ENCODE measurements around the gene STRN3.

DNA sequence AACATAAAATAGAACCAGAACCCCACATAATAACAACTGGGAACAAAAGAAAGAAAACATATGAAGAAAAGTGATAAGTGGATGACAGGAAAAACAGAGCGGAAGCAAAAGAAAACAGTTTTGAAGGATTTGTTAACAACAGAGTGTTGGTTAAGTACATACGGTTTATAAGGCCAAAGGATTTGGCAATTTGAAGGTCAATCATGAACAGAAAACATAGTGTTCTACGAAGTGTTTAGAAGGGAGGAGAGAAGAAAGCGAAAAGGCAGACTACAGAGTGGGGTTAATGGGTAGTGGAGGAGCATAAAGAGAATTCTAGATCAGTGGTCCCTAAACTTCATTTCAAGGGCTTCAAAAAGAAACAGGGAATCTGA, 4.6 kb downstream of the STRN3 start:
- TF ChIP-seq, protein P1, sequence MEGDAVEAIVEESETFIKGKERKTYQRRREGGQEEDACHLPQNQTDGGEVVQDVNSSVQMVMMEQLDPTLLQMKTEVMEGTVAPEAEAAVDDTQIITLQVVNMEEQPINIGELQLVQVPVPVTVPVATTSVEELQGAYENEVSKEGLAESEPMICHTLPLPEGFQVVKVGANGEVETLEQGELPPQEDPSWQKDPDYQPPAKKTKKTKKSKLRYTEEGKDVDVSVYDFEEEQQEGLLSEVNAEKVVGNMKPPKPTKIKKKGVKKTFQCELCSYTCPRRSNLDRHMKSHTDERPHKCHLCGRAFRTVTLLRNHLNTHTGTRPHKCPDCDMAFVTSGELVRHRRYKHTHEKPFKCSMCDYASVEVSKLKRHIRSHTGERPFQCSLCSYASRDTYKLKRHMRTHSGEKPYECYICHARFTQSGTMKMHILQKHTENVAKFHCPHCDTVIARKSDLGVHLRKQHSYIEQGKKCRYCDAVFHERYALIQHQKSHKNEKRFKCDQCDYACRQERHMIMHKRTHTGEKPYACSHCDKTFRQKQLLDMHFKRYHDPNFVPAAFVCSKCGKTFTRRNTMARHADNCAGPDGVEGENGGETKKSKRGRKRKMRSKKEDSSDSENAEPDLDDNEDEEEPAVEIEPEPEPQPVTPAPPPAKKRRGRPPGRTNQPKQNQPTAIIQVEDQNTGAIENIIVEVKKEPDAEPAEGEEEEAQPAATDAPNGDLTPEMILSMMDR (IDR thresholded peaks at IDR 0.05), result no peak
- no peak for TF ChIP-seq POLR2A (IDR thresholded peaks at IDR 0.05)

Measured in esophagus squamous epithelium (tissue), 4 donors.